HG03432 (cell line): ENCODE data around the gene PSMD12.
"Not testable (repeated sequence)": the region's sequence is repeated elsewhere in the genome, so short reads cannot be mapped to it uniquely, and the experiment has no call there.

Experiments used
- ATAC-seq: cut with Tn5 transposase; IDR thresholded peaks from one replicate; pipeline ENCODE4 v1.9.1; 2021; ENCODE audit warnings: mild to moderate bottlenecking, moderate library complexity; ENCODE audit not compliant: unreplicated experiment

PSMD12 gene

GRCh38 chr17:67315865-67316264, 50.5 kb downstream of the PSMD12 start:
- ATAC-seq: no peak

- ATAC-seq: no peak
Observed at GRCh38 chr17:67312265-67312664, 54.1 kb downstream of the PSMD12 start.

GRCh38 chr17:67311575-67311974, 54.8 kb downstream of the PSMD12 start:
- ATAC-seq: no peak

- ATAC-seq: no peak
Observed at GRCh38 chr17:67310406-67310805, 56.0 kb downstream of the PSMD12 start.

- not testable (repeated sequence) for ATAC-seq
Observed at GRCh38 chr17:67305446-67306235, 60.7 kb downstream of the PSMD12 start.

GRCh38 chr17:67297454-67297960, 68.9 kb downstream of the PSMD12 start:
- ATAC-seq: no peak

- no peak for ATAC-seq
Observed at GRCh38 chr17:67294451-67295199, 71.8 kb downstream of the PSMD12 start.

GRCh38 chr17:67293251-67294203, 72.8 kb downstream of the PSMD12 start:
- ATAC-seq: peak; percentile 90

GRCh38 chr17:67290711-67291291, 75.6 kb downstream of the PSMD12 start:
- ATAC-seq: no peak

GRCh38 chr17:67290244-67290643, 76.1 kb downstream of the PSMD12 start:
- ATAC-seq: no peak

GRCh38 chr17:67289181-67289876, 77.0 kb downstream of the PSMD12 start:
- no peak for ATAC-seq
